ENCODE data around the gene ARHGAP33.
"Not testable (repeated sequence)": the region's sequence is repeated elsewhere in the genome, so short reads cannot be mapped to it uniquely, and the experiment has no call there.

The ARHGAP33 gene

GRCh38 chr19:35780717-35781116, 5.4 kb downstream of the ARHGAP33 start:
- ATAC-seq, result no peak

DNA sequence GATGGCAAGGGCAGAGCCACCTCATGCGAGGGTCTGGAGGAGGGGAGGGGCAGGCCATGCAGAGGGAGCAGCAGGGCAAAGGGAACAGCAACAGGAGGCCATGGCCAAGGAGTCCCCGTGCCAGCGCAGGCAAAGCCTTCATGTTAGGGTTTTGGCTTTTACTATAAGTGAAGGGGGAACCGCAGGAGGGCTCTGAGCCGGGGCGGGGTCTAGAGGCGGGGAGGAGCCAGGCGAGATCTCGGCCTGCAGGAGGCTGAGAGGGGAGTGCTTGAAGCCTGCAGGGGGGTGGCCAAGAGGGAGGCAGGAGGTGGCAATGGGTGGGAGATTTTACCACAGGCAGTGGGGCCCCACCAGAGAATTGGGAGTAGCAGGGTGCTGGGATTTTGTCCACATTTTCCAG, 6.3 kb downstream of the ARHGAP33 start:
- no peak for ATAC-seq

- no peak for ATAC-seq
Measured at GRCh38 chr19:35782589-35782988, 7.2 kb downstream of the ARHGAP33 start.

DNA sequence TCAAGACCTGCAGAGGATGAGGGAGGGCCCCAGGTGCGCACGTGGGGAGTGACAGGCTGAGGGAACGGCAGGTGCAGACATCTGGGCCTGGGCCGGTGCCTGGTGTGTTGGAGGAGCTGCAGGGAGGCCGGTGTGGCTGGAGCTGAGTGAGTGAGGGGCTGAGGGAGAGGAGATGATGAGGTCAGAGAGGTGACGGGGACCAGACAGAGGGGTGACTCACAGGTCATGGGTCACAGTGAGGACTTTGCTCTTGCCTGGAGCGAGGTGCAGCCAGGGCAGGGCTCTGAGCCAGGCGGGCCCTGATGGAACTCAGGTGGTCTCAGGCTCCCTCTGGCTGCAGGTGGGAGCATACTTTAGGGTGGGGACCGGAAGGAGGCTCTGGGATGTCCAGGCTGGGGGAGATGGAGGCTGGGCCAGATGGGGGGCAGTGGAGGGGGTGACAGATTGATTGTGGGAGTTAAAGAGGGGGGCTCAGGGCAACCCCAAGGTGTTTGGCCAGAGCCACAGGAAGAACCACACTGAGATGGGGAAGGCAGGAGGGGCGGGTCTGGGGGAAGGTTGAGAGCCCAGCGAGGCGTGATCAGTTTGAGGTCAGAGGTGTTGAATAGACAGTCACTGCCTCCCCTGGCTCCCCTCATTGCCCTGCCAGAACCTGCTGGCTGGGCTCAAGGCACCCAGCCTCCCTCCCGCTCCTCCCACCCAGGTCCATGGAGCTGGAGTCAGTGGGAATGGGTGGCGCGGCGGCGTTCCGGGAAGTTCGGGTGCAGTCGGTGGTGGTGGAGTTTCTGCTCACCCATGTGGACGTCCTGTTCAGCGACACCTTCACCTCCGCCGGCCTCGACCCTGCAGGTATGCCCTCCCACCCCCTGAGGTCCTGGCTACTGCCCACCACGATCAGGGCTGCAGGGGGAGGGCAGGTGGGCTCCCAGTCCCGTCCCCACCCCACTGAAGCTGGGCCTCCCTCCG, 8.4 kb downstream of the ARHGAP33 start:
- no peak for ATAC-seq

DNA sequence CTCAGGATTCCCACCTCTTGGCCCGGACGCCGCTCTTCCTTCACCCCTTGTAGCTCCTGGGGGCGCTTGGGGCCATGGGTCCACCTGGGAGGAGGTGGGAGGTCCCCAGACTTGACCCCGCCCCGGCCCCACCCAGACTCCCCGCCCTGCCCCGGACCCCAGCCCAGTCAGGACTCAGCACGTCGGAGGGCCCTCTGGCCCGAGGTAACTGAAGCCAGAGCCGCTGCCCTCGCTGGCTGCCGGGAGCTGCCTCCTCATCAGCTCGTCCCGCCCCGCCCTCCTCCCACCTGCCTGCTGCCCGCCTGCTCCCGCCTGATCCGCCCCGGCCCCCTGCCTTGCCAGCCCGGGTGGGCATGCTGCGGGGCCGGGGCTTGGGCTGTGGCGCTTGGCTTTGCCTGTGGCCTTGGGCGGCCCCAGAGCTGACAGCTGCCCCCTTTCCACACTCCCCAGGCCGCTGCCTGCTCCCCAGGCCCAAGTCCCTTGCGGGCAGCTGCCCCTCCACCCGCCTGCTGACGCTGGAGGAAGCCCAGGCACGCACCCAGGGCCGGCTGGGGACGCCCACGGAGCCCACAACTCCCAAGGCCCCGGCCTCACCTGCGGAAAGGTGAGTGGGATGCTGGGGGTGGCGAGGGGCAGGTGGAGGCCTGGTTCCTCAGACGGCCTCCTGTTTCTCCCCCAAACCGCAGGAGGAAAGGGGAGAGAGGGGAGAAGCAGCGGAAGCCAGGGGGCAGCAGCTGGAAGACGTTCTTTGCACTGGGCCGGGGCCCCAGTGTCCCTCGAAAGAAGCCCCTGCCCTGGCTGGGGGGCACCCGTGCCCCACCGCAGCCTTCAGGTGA, 9.4 kb downstream of the ARHGAP33 start:
- no peak for ATAC-seq

DNA sequence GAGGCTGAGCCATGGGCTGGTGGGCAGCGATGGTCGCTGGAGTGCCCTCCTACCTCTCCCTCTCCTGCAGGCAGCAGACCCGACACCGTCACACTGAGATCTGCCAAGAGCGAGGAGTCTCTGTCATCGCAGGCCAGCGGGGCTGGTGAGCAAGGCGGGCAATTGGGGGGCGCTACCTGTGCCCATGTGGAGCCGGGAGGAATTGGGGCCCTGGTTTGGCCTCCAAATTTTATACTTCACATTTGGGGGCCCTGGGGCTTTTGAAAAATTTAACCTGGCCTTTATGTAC, 9.9 kb downstream of the ARHGAP33 start:
- ATAC-seq, result no peak

DNA sequence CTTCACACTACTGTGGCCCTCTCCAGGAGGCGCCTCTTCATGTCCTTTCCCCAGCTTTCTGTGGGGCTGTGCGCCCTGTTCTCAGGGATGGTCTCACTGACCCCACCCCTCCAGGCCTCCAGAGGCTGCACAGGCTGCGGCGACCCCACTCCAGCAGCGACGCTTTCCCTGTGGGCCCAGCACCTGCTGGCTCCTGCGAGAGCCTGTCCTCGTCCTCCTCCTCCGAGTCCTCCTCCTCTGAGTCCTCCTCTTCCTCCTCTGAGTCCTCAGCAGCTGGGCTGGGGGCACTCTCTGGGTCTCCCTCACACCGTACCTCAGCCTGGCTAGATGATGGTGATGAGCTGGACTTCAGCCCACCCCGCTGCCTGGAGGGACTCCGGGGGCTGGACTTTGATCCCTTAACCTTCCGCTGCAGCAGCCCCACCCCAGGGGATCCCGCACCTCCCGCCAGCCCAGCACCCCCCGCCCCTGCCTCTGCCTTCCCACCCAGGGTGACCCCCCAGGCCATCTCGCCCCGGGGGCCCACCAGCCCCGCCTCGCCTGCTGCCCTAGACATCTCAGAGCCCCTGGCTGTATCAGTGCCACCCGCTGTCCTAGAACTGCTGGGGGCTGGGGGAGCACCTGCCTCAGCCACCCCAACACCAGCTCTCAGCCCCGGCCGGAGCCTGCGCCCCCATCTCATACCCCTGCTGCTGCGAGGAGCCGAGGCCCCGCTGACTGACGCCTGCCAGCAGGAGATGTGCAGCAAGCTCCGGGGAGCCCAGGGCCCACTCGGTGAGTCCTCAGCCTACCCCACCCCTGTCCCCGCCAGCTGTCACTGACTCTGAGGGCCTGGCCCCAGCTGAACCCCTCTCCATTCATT, 11.2 kb downstream of the ARHGAP33 start:
- no peak for ATAC-seq

DNA sequence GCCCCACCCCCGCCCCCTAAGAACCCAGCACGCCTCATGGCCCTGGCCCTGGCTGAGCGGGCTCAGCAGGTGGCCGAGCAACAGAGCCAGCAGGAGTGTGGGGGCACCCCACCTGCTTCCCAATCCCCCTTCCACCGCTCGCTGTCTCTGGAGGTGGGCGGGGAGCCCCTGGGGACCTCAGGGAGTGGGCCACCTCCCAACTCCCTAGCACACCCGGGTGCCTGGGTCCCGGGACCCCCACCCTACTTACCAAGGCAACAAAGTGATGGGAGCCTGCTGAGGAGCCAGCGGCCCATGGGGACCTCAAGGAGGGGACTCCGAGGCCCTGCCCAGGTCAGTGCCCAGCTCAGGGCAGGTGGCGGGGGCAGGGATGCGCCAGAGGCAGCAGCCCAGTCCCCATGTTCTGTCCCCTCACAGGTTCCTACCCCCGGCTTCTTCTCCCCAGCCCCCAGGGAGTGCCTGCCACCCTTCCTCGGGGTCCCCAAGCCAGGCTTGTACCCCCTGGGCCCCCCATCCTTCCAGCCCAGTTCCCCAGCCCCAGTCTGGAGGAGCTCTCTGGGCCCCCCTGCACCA, 11.9 kb downstream of the ARHGAP33 start:
- ATAC-seq, result no peak

GRCh38 chr19:35788205-35788960, 13.0 kb downstream of the ARHGAP33 start:
- ATAC-seq, result no peak

DNA sequence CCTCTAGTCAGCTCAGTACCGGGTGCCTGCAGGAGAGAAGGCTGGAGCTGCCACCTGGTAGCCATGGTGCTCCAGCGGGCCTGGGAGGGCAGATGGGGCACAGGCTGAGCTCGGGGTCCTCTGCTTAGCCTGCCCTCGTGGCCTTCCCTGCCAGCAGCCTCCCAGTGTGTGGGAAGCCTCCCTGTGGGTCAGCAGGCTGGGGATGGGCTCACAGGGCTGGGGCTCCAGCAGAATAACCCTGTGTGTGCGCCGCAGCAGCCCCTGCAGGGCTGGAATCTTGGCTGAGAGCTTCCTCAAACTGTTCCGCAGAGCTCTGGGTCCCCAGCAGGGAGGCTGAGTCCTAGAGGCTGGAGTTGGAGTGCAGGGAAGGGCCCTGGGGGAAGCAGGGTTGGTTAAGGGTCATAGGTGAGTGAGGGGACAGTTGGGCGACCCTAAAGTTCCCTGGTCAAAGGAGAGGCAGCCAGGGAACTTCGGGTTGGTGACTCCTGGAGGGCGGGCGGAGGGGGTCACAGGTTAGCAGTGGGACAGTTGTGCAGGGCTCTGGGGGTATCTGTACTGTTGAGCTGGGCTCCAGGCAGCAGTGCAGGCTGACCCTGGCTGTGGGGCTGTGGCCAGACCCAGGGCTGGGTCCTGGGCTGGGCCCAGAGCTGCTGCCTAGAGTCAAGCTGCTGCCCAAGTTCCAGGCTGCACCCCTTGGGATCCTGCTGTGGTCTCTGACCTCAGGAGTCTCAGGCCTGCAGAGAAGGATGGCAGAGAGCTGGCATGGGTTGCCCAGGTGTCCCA, 14.0 kb downstream of the ARHGAP33 start:
- no peak for ATAC-seq

DNA sequence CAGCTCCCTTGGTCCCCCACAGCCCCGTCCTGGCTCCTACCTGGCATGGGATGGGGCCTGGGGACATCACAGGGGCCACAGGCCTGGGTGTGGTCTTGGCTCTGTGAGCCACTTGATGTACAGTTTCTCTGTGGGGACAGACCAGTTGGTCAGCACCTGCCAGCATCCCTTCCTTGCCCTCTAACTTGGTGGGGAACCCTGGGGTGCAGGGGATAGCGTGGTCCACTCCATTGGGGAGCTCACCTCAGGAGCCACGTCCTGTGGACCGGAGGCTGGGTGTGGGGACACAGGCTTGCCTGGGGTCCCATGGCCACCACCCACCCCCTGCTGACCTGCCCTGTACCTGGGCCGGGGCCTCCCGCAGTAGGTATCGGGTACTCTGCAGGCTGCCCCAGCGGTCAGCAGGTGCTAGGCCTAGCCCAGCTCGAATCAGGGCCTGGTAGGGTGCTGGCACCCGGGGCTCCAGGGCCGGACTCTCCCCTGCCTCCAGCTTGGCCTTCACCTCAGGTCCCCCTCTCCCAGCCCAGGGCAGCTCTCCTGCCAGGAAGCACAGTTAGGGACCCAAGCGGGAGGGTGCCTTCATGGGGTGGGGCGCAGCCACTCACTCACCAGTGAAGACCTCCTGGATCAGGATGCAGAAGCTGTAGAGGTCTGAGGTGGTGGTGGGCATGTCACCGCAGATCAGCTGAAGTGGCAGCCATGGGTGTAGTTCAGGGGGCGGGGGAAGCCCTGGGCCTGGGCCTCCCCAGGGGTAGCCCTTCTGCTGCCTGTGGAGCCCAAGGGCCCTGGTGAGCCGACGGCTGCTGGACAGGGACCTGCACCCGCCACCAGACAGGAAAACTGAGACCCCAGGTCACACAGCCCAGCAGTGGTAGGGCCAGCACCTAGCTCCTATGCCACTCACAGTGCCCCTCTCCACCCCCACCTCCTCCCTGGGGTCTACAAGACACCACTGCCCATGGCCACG, 14.9 kb downstream of the ARHGAP33 start:
- no peak for ATAC-seq

DNA sequence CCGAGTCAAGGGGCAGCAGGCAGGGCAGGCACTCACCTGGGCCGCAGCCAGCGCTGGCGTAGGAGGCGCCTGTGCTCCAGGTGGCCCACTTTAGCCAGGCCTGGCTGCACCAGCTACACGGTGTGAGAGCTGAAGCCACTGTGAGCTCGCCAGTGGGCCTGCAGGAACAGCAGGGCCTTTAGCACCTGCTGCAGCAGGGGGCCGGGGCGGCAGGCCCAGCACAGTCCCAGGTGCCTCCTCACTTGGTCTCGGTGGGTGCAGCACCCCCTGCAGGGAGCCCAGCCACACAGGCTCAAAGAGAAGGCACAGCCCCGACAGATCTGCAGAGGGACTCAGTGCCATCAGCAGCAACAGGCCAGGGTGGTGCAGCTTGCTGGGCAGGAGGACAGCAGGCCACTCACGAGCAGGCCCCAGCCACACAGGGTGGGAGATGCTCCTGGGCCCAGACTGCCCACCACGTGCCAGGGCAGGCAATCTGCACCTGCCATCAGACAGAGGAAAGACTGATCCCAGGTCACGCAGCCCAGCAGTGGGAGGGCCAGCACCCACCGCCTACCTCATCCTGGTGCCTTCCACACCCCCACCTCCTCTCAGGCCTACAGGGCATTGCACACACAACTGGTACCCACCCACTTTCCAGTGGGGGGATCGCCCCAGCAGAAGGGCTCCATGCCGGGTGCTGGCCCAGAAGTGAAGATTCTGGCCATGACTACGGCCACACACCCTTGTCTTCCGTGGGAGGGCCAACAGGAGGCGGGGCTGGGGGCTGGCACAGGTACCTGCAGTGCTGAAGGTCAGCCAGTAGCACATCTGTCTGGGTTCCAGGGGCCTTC, 15.8 kb downstream of the ARHGAP33 start:
- peak in 1 of 2 donors; percentile 33 for ATAC-seq

DNA sequence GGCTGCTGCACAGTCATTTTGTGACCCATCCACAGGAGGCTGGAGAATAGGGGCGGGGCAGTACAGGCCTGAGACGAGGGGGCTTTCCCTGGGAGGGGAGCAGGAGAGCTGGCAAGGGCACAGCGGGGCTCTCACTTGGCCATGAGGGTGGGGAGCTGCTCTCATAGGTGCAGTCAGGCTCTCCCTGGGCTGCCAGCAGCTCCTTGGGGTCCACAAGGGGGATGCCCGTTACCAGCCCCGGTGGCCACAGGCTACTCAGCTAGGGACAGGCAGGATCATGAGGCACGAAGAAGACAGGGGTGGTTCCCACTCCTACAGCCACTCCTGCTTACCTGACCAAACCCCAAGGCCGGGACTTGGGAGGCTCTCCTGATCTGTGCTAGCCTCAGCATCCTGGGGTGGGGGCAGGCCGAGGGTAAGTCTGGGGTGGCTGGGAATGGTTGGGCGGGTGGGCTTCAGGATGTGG, 16.5 kb downstream of the ARHGAP33 start:
- ATAC-seq, result no peak

DNA sequence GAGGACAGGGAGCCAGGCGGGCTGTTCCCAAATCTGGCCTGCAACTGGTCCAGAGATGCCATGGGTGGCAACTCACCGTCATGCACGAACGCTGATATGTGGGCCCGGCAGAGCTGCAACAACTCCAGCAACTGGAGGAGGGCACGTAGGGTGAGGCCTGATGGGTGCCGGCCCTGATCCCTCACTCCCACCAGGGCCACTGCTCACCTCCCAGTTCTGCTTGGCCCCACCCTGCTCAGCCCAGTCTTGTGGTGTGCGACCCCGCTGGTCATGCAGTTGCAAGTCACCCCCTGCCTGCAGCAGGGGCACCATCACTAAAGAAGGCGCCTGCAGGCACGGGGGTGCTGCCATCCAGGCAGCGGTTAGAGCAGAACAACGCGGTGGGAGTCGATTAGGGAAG, 16.9 kb downstream of the ARHGAP33 start:
- no peak for ATAC-seq

DNA sequence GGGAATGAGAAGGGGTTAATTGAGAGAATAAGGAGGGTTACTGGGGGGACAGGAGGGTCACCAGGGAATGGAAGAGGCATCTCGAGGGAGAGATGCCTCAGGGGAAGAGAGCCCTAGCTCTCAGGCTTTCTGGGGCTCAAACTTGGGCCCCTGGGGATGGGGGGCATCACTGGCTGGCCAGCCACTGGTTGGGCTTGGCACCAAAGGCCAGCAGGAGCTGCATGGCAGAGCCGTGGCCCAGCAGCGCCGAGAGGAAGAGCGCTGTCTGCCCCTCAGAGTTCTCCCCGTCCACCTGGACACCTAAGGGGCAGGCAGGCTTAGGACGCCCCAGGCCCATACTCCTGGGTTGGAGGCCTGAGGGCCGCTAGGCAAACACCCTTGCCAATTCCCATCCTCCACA, 17.5 kb downstream of the ARHGAP33 start:
- ATAC-seq, result no peak

DNA sequence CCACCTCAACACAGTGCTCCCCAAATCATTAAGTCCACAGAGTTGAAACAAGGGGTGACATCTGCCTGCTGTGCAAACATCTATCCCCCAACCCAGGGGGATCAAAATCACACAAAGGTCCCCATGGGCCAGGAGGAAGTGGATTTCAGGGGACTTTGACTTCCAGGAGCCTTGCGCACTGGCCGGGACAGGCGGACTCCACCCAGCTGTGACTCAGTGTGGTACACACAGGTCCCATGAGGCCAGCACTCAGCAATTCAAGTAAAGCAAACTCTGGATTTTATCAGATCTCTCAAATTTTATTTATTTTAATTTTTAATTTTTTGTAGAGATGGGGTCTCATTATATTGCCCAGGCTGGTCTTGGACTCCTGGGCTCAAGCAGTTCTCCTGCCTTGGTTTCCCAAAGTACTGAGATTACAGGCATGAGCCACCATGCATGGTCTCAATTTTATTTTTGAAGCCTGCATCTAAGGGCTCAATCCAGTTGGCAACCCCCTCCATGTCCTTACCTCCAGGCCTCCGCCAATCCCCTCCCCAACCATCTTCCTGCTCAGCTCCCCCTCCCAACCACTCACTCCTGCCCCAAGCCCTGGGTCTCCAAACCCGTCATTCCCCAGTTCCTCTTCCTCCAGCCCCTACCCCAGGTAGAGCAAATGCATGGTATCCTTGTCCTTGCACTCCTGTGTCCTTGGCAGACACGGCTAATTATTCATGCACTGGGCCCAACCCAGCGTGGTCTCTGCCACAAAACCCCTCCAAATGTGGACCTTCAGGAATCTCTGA, 18.2 kb downstream of the ARHGAP33 start:
- ATAC-seq, result no peak

- not testable (repeated sequence) for ATAC-seq
Measured at GRCh38 chr19:35795564-35795963, 20.2 kb downstream of the ARHGAP33 start.

Data from activated CD4-positive, CD25-positive, alpha-beta regulatory T cell treated with anti-CD3 and anti-CD28 coated beads, Interleukin-2, amount 50 U/mL, for 24 hours (primary cell).